HG02642 (cell line): ENCODE measurements around the gene UTP11.

Experiments
- ATAC-seq: cut with Tn5 transposase; IDR thresholded peaks from one replicate; pipeline ENCODE4 v1.9.1; 2021; ENCODE audit warnings: mild to moderate bottlenecking; ENCODE audit not compliant: unreplicated experiment, poor library complexity

The UTP11 gene

DNA sequence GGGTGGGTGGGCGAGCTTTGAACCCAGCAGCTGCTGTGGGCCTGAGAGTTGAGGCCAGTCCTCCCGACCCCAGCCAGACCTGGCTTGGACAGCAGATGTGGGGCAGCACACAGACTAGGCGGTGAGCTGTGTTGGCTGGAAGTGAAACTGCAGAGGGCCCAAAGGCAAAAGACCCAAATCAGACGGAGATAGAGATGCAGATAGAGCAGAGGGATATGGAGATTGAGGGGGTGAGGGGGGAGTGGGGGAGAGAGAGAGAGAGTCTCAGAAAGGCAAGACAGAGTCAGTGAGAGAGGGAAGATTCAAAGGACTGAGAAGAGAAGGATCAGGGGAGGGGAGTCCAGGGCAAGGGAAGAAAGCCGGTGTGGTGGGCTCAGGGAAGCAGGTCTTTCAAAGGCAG lies 51.1 kb downstream of the UTP11 start:
- no peak for ATAC-seq

DNA sequence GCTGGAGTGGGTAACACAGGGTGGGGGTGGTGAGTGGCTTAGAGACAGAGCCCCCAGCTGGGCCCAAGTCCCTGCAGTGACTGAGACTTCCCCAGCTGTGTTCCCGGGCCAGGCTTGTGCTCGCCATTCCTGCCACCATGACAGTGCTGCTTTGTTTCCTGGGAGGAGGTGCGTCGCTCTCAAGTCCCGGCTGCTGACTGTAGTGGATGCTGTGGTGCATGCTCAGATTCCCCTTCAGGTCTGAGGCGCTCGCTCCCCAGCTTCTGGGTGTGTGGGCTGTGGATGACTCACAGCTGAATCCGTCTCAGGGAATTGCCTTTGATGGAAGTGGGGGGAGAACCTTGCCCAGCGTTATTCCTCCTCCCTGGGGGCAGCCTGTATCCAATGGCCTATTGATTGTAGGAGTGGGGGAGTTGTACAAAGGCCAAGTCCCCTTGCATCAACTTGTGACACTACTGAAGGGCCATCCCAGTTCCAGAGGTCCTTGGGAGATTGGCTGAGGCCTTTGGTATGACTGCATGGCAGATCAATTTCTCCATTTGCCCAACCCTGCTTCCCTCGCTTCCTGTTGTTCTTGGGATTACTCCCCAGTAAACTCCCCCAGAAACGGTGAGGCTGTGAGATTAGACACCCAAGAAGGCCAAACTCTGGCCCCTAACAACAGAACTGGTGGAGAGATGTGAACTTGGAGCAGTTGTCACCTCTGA lies 51.8 kb downstream of the UTP11 start:
- ATAC-seq = no peak

DNA sequence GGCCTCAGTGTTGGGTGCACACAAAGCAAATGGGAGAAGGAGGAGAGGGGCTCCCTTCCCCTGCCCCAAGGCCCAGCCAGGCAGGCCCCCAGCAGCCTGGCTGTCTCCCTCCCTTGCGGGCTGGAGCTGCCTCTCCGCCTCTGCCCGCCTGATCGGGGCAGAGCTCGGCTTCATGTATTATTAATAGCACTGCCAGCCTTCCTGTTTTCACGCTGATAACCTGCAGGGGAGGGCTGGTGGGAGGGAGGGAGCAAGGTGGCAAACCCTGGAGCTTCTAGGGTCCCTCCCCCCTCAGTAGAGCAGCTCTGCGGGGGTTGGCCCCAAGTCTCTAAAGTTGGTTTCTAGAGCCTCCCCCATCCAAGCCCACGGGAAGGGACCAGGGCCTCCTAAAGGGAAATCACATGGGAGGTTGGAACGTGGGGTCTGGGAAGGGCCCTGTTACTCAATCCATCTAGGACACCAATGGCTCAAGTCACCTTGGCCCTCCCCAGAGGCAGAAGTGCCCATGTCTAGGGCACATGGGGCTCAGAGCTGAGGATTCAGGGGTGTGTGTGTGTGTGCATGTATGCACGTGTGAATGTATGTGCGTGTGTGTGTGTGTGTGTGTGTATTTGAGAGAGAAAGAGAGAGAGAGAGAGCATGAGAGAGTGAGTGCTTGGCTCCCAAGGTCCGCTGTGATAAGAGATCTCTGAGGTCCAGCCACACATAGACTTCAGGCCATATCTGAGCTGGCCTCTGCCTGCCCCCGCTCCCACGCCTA lies 55.9 kb downstream of the UTP11 start:
- no peak for ATAC-seq

DNA sequence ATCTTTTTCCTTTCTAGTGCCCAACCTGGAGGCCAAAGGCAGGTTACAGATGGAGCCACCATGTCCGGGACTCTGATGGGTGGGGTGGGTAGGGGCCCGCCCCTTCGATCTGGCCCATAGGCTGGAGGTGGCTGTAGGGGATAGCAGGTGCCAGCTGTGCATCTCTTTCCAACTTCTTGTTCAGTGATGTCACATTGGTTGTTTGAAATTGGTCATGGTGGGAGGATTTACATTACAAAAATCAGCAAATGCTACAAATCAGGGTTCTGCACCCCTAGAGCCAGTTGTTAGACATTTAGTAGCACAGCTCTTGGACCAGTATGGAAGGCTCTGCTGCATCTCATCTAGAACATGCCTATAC lies 56.4 kb downstream of the UTP11 start:
- ATAC-seq = no peak

DNA sequence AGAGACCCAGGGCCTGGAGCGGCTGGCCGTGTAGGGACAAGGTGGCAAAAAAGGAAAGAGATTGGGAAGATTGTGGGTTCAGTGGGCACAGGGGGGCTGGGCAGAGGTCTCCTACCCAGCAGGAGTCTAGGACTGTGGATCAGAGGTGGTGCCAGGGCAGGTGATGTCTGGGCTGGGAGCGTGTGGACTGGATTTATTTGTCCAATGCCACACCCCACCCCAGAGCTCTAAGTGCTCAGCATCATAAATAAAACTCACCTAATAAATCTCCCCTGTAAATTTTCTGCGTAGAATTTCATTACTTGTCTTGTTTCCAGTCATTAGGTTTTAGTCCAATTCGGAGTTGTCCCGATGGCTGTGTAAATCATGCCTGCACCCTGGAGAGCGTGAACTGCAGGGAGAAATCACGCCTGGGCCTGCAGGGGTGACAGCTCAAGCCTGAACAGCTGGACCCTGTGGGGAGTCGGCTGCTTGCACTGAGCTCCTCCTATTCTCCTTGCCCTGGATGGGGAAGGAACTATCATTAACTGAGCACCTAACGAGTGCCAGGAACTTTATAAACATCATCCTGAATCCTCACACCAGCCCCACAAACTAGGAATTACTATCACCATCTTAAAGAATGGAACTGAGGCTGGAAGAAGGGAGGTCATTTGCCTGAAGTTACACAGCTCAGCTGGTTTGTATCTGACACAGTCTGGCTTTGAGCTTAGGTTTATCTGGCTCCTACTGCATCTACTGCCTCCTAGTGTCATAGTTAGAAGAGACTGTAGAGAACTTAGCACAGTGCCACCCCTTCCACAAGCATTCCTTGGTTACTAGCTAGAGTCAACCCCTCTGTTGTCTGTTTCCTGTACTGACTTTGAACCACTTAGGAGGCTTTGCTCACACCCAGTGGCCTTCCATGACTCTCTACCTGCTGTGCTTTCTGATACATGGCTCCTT lies 59.0 kb downstream of the UTP11 start:
- no peak for ATAC-seq

DNA sequence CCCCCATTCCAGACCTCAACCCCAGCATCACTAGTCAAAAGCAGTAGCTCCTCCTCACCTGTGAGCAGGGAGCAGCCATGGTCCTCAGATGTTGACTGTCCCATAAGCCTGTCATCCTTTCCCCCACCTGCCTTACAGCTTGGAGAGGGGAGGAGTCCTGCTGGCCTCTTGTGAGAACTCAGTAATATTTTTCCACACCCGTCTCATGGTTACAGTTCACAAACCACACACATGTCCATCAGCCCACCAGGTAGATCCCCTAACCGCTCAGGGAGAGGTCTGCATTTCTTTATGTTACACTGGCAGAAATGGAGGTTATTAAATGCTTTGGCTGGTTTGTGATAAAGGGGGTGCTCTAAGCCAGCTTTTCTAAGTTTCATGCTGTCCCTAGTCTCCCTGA lies 60.3 kb downstream of the UTP11 start:
- ATAC-seq = no peak

DNA sequence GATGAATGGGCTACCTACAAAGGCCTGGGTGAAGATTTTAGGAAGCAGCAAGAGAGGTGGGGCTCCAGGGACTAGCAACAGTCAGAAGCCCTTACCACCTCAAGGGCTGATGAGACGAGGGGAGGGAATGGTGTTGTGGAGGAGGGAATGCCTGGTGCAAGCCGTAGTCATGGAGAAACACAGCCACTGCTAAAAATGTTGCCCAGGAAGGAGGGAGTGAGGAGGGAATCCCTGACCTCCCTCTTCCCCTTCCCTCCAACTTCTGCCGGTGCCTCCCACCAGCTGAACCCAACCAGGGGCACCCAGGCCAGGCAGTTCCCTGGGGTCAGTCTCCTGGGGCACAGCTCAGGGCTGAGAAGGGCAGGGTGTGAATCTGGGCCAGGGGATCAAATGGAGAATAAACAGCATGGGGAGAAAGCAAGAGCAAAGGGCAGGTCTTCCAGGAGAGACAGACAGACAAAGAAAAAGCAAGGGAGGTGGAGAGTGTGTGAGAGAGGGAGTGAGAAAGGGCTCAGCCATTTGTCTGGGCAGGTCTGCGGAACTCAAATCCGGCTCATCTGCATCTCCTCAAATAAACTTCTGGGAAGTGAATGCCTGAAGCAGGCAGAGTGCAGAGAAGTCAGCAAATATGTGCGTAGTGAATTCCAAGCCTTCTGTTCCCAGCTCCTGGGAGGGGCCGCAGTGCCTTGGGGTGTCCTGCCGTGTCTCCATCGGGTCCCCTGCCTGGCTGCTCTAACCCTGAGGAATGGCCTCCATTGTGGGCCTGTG lies 61.2 kb downstream of the UTP11 start:
- ATAC-seq = no peak

DNA sequence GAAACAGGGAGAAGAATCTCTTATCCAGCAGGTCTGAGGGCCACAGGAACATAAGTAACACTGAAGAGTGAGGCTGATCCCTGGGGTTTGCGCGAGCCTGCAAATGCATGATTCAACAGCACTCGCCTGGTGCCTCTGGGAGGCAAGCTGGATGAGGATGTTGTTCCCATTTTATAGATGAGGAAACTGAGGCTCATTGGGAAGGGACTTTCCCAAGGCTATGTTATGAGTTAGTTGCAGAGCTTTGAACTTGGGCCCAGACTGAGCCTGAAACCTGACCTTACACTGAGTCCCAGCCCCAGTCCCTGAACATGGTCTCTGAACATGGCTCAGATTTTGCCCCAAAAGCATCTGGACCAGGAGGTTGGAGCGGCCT lies 61.8 kb downstream of the UTP11 start:
- ATAC-seq = no peak
